HG02763 (cell line): ENCODE results near the gene ATE1.
"Not testable (repeated sequence)": the region's sequence is repeated elsewhere in the genome, so short reads cannot be mapped to it uniquely, and the experiment has no call there.

Experiments
- ATAC-seq: cut with Tn5 transposase; IDR thresholded peaks from one replicate; pipeline ENCODE4 v1.9.1; 2021; ENCODE audit warnings: mild to moderate bottlenecking, moderate library complexity; ENCODE audit not compliant: unreplicated experiment

The ATE1 gene

DNA sequence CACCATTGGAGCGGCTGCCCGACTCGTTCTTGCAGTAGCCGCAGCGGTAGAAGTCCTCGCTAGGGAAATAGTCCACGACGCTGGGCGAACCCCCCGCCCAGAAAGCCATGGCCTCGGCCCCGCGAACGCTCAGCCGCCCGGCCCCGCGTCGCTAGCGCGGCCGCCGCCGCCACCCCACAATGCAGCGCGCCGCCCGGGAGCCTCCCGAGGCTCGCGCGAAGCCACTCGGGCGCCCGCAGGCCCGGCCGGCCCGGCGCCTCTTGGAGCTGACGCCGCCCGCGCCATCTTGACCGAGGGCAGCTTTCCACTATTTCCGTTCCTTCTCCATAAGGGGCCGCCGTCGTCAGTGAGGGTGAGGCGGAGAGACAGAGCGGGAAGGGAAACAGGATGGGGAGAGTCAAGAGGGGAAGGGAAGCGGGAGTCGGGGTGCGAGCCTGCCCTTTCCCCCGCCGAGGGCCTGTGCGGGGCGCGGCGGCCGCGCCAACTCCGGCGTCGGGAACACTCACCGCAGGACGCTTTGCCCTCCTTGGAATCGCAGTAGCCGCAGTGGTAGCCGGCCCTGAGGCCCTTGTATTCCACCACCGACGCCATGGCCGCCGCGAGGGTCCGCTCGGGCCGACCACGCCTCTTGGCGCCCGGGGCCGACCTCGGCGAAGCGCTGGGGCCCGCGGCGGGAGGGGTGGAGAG, at the start of gene ATE1:
Gene ATE1 (minus strand): TSS at position 191 of the 687 bp plus-strand sequence. CDS start 82 bp downstream, at position 109.
- ATAC-seq: peak; percentile 82

DNA sequence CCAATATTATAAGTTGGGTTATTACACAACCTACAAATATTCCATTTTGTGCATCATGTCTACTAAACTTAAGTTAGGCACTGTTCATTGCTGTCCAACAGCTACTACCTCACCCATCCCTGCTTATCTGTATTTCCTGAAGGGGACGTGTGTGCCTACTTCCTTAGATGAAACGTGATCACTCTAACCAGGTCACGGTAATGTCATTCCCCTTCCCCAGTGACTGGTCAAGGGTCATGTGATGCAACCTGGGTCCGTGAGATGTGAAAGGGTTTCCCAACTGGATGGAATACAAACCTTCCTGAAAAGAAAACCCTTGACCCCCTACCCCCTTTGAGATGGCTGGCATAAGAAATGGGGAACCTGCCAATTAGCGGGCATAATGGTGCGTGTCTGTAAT, 48.8 kb upstream of the ATE1 start:
- ATAC-seq: no peak

DNA sequence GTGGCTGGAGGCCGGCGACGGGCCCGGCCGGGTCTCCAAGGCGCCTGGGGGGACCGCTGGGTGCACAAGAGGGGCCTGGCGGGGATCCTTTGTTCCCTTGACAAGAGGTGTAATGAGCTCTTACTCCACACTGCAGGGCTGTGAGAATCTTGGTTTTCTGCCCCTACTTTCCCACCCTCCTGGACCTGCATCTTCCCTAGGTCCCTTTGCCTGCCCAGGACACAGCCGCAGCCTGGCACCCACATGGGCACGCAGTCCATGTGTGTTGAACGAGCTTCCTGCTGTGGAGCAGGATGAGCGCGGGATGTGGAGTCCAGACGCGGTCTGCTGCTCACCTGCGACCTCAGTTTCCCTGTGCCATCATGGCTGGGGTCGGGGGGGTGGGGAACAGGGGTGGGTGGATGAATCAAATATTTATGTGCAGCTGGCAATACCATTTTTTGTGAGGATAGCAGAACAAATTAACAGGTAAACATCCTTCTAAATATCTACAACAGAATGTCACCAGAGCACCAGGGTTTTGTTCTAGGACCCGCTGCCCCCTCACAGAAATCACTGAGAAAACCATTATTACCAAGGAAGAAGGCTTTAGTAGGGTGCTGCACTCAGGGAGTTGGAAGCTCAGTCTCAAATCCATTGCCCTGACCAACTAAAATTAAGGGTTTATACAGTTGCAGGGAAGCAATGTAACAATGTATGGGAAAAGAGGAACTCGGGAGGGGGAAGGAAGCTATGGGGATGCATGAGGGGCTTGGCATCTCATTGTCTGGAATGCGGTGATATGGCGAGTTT, 47.7 kb upstream of the ATE1 start:
- ATAC-seq: no peak

DNA sequence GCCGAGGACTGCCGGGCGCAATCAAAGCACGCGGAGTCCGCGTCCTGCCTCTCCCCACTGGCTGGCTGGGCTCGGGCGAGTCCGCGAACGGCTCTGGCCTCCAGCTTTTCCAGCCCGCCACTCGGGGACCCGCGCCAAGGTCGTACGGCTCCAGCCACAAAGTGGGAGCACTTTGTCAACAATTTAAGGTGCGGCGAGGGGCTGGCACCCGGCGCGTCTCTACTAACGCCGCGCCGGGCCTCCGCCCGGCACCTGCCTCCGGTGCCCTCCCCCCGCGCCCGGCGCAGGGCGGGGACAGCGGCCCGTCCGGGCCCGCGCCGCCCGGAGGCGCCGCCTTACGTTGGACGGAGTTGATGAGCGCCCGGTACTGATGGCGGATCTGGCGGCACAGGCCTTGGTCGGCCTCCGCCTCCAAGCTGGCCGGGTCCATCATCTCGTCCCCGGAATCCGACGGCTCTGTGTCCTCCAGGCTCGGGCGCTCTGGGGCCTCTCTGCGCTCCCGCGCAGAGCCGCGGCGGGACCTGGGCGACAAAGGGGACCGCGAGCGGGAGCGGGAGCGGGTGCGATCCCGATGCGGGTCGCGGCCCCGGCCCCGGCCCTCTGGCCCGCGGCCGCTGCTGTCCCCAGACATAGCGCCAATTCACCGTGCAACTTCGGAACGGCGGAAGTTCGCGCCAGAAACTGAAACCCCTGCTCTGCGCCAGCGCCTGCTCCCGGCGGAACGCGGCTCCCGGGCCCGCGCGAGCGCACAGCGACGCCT, 46.9 kb upstream of the ATE1 start, which contains the start of gene NSMCE4A:
Gene NSMCE4A (minus strand): TSS at position 683 of the 760 bp plus-strand sequence. CDS start 52 bp downstream, at position 631.
- peak; percentile 82 for ATAC-seq

DNA sequence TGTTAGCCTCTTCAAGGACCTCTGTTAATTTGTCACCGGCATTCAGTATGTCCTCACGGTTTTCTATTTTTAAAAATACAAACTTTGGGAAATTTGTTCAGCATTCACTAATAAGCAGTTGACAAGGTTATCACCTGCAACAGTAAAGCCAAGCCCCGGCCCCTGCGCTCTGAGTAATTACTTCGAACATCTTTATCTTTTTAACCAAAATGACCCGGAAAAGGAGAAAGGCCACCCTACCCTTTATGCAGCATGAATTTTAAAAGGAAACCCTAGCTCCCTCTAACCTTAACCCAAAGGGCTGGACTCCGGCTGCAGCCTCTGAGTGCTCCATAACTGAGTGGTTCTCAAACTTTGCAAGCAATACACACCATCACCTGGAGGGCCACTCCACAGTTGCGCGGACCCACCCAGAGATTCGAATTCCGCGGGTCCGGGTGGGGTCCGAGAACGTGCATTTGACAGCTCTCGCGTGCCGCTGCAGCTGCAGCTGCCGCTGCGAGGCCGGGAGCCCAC, 46.2 kb upstream of the ATE1 start:
- no peak for ATAC-seq

DNA sequence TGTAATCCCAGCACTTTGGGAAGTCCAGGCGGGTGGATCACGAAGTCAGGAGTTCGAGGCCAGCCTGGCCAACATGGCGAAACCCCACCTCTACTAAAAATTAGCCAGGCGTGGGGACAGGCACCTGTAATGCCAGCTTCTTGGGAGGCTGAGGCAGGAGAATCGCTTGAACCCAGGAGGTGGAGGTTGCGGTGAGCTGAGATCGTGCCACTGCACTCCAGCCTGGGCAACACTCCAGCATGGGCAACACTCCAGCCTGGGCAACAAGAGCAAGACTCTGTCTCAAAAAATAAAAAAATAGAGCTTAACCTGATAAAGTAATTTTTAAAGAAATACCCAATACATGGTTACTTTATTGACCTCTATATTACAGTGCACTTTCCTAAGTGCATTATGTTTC, 41.3 kb upstream of the ATE1 start:
- not testable (repeated sequence) for ATAC-seq

DNA sequence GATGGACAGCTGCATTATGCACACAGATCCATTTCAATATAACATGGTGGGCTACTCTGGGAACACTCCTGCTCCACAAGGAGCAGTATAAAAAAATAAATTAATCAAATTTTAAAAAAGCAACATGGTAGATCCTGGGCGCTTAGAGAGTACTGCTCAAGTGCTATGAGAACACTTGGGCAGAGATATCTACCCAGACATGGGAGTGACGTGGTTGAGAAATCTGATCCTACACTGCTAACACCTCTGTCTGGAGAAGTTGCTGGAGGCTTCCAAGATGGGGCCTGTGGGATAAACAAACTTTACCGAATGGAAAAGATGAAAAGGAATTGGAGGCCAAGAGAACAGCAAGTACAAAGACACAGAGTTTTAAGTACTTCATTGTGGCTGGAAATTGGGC, 38.2 kb upstream of the ATE1 start:
- ATAC-seq: no peak

DNA sequence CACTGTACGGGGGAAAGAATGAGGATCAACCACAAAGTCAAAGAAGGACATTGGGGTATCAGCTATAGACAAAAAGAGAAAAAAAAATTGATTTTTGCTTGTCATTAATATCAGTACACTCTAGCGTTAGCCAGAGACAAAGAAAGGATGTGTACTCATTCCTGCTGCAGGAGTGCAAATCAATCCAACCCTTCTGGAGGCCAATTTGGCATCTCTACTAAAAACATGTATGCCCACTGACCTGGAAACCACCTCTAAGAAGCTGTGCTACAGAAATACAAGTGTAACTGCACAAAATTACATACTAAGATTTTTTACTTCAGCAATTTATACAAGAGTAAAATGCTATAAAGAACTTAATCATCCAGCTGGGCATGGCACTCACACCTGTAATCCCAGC, 33.6 kb upstream of the ATE1 start:
- ATAC-seq: no peak

DNA sequence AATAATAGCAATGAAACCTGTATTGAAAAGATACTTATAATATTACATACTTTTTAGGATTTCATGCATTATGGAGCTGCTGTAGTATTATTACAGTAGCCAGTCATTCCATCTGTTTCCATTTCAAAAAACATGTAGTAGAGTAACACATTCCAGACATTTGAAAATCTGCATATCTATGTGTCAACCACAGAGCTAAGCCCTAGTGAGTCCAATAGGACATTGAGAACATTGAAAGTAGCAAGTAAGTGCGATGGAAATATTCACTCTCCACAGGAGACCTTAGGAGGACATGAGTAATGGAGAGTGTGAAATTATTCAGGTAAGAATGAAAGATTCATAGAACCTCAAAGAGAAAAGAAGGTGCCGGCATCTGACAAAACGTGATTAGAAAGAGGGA, 31.8 kb upstream of the ATE1 start:
- ATAC-seq: no peak

DNA sequence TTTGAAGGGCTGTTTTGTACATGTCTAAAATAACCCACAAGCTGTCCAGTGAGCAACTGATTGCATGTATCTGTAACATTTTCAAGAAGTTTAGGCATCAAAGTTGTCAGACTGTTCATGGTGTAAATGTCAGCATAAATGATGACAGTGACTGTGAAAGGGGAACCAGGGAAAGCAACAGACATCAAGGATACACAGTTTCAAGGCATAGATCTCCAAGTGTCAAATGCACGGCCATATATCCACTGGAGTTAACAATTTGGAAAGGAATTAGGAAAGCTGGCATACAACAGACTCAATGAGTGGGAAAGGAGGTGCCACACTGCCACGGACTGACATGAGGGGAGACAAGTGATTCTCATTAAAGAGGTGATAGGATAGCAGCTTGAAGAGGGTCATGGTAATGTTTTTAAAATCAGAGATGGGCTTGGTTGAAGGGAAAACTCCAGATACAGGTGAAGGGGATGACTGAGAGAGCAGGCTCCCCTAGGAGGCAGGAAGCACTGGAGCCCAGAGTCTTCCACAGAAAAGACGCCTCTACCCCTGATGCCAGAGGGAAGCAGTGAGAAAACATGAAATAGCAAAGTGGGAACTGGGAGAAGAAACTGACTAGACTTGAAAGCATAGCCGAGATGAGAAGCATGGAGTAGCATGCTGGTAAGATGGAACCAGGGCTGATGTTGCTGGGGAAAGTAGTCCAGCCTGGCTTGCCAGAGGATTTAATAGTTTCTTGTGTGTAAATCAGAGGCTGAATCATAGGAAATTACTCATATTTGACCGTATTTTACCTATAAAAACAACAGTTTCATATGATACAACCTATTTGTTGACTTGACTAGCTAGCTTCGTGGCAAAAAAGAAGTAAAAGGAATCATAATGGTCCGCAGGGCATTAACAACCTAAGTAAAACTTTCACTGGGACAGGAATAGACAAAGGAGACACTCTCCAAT, 28.6 kb upstream of the ATE1 start:
- ATAC-seq: no peak

DNA sequence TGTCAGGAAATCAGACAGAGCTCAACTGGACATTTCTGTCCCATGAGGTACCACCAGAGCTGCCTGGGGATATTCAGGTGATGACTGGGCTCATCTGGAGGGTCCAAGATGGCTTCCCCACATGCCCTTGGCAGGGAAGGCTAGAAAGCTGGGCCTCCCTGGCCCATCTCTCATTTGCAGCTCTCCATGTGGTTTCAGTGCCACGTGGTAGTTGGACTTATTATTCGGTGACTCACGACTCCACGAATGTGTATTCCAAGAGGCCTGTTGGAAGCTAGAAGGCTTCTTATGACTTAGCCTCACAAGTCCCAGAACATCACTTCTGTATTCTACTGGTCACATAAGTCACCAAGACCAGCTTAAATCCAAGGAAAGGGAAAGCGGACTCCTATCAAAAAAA, 24.4 kb upstream of the ATE1 start:
- no peak for ATAC-seq

DNA sequence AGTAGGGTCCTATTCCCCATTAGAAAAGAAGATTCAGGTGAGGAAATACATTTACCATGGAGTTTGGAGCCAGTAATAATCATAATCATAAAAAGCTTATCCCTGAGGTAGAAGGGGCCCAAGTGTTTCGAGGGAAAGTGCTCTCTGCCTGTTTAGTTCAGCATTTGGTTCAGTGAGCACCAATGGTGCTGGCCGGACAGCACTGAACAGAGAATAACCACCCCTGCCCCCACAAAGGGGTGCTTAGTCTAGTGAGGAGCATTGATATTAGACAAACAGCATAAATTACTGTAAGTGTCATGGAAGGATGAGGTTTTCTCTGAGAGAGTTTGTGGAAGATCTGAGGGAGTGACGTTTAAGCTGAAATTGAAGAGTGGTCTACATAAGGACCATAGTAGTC, 21.6 kb upstream of the ATE1 start:
- ATAC-seq: no peak

DNA sequence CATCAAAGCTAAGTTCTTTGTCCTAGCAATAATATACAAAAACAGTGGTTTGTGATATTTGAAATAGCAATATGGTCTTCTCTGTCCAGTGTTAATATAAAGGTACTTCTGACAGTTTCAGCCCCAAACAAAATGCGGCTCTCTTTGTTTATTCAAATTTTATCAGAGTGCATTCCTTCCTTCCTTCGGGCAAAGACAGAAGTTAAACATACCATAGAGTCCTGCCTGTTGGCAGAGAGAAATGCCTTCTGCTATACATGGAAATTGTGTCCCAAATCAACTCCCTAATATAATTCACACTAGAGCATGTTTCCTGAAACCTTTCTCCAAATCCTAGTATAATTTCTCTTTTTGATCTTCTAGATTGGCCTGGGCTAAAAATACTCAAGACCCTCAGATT, 21.2 kb upstream of the ATE1 start:
- ATAC-seq: no peak

DNA sequence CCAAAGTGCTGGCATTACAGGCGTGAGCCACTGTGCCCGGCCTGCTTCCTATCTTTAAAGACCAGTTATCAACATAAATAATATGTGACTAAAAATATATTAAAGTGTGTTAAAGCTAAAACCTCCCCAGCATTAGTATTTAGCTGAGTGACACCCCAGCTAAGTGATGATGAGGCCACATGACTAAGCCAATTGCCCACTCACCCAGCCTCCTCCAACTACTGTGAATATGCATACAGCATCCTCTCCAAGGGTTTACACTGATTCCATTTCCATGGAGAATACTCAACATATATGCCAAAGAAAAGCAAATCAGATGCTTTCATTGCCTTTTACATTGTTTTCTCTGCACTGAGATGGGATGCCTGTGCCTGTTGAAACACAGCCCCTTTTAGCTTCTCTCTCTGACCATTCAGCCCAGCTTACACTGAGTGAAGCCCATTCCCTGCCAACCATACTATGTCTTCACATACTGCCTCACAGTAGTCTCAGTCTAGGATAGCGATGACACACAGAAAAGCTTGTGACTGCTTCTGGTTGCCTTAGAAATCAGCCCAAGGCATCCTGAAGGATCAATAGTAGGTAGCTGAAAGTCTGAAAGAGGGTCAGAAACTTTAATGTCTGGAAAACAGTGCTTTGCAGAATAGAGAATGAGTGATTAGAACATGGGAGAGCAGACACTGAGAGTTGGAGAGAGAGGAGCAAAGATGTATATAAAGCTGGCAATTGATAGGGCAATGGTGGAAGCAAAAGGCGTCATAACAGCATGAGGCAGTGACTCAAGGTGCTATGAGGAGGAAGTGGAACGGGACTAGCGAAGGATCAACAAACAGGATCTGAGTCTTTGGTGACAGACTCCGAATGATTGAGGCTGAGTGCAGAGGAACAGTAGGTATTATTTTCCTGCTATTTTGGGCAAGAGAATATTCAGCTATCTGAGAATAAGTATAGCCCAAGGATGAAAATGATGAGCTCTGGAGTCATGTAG, 19.8 kb upstream of the ATE1 start:
- ATAC-seq: no peak

DNA sequence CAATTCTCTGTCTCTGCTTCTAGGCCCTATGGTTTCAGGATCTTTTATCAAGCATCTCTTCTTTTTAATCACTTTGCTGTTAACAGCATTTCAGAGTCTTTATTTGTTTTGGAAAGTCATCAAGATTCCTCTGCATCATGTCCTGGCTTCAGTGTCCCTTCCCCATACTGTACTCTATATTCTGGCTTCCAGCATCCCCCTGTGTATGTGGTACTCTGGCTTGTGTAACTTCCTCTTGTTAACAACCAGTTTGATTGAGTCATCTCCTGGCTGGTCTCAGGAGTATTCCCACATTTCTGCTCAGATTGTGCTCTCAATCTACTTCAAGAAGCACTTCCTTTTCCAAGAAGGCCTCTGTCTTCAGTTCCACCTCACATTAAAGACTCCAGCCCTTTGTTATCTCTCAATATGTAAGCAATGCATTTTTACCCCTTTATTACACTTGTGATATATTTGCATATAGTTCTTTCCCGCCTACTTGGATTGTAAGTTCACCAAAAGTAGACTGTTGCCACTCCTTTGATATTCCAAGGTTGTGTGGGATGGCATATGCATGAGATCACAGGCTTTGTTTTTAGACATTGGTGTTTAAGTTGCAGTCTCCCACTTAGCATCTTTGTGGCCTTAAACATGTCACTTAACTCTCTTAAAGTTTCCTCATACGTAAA, 15.1 kb upstream of the ATE1 start:
- no peak for ATAC-seq

DNA sequence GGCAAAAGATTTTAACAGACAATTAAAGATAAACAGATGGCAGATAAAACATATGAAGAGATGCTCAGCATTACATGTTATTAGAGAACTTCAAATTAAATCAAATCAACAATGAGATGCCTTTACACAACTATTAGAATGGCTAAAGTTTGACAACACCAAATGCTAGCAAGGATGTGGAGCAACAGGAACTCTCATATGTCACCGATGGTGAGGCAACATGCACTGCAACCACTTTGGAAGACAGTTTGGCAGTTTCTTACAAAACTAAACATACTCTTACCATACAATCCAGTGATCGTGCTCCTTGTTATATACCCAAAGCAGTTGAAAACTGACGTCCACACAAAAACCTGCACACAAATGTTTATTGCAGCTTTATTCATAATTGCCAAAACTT, 13.7 kb upstream of the ATE1 start:
- ATAC-seq: no peak

DNA sequence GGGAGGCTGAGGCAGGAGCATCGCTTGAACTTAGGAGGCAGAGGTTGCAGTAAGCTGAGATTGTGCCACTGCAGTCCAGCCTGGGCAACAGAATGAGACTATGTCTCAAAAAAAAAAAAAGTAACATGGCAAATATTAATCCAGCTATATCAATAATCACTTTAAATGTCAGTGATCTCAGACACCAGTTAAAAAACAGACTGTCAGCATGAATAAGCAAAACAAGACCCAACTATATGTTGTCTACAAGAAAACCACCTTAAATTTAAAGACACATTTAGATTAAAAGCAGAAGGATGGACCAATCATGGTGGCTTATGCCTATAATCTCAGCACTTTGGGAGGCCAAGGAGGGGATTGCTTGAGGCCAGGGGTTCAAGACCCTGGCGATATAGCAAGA, 8.5 kb upstream of the ATE1 start:
- no peak for ATAC-seq

DNA sequence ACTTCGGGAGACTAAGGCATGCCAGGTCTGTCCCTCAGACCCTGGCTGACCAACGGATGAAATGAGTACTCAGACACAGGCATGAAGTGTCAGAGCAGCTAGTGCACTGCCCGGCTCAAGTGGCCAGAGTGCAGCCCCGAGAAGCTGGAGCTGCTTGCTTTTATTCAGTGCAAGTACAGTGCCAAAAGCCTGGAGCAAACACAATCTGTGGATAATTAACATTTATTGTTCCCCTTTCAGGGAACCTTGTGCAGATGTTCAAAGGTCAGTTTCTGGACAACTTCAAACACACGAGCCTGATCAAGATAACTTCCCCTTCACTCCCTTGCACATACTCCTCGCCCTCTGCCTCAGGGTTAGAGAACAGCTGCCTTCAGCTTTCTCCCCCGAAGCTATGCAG, 7.9 kb upstream of the ATE1 start:
- ATAC-seq: no peak
